GM19025 (cell line): Measurements from ENCODE around the gene ABTB2.

Source experiments
- ATAC-seq: cut with Tn5 transposase; IDR thresholded peaks from one replicate; pipeline ENCODE4 v1.9.1; 2021; ENCODE audit warnings: mild to moderate bottlenecking, low read depth, moderate library complexity; ENCODE audit not compliant: unreplicated experiment

ABTB2 gene

DNA sequence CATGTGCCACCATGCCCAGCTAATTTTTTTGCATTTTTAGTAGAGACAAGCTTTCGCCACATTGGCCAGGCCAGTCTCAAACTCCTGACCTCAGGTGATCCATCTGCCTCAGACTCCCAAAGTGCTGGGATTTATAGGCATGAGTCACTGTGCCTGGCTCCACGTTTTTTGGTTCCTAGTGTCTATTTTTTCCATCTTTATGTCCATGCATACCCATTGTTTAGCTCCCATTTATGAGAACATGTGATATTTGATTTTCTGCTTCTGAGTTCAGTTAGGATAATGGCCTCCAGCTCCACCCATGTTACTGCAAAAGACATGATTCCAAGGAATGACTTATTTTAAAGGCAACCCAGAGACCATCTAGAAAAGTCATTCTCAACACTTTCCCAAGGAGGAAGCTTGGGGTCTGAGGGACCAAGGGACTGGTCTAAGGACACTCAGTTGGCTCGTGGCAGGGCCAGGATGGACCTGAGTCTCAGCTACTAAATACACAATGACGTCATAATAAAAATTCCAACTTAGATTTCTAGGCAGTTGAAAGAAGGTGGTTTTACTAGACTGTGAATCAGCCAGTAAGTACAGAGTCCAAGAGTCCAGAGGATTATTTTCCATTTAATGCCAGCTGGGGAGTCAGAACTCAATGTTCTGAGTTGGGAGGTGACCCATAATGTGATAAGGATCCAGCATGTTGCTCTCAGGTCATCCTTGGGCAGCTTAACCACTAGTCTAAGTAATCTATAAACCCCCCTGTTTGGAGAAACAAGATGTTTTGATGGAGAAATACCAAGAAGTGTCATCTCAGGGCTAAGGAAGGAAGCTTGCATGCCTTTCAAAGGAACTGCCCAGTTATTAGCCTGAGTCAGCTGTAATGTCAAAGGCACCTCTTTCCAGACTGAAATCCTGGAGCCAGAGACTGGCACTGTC, 39.4 kb downstream of the ABTB2 start:
- ATAC-seq: no peak

DNA sequence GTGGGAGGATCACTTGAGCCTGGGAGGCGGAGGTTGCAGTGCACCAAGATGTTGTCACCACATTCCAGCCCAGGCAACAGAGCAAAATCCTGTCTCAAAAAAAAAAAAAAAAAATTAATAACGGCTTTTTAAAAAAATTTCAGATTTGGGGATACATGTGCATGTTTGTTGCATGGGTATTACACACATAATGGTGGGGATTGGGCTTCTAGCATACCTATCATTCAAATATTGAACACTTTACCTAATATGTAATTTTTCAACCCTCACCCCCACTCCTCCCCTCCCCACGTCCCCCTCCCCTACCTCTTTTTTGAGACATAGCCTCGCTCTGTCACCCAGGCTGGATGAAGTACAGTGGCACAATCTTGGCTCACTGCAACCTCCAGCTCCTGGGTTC, 40.1 kb downstream of the ABTB2 start:
- ATAC-seq: no peak

DNA sequence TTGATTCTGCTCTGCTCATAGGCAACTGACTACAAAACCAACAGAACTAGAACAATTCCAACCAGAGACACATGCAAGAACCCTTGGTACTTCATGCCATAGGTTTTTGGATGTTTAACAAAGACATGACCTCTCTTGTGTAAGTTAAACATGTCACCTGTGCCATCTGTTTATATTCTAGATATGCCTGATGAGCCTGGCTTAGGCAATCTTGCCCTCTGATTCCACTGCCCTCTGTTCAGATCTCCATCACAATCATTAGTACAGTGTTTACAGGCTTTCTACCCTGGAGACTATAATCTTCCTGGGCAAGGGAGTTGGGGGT, 40.8 kb downstream of the ABTB2 start:
- ATAC-seq: no peak

DNA sequence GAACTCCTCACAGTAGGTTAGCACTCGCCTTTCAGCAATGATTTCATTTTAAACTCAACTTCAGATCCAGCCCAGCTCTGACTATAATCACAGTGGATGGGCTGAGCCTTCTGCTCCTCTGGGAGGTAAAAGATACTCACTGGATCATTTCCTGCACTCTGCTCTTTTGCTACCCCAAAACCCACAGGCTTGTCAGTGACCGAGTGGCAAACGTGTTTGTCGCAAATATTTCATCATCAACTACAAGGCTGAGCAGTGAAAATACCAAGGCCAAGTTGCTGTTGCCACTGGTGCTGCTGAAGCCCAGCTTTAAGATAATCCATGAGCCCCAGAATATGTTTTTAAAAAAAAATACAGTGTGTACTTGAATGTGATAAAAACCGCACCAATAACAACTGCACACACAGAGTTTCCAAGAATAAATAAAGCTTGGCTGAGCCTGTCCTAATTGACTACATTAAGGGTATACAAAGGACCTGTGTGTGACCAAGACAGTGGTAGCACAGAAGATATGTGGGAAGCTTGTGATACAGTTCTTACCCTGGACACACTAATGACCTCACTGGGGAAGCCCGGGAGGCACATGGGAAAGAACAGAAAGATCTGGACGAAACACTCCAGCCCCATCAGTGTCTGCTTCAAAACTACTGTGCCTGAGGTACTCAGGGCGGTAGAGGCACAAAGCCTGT, 41.3 kb downstream of the ABTB2 start:
- ATAC-seq: no peak

DNA sequence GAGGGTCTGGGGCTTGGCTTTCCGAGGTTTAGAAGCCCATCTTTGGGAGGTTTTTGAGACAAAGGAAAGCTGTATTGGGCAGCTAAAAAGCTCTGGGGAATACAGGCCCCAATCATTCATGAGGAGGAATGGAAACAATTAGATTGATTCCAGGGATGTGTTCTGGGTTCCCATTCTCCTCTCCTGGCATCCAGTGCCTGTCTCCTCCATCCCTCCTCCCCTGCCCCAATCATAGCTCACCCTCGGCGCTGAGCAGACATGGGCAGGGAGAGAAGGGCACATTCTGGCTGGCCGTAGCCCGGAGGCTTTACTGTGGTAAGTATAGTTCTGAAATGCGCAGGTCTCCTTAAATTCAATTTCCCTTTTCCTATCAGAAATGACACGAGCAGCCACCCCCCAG, 42.4 kb downstream of the ABTB2 start:
- ATAC-seq: no peak

DNA sequence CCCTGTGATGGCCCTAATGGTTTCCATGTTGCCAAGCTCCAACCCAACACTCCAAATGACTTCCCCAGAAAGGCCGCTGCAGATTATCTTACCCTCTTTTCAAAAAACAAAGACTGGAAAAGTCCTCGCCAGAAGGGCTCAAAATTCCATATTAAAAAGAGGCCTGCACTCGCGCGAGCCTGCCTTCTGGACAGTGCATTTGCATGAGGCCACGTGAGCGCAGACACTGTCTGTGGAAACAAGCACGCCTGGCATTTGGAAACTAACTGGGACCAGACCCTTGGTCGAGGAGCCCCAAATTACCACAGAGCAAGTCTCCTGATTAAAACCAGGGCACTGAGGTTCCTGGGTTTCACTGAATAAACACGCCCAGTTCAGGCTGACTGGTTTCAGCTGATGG, 42.9 kb downstream of the ABTB2 start:
- ATAC-seq: no peak

DNA sequence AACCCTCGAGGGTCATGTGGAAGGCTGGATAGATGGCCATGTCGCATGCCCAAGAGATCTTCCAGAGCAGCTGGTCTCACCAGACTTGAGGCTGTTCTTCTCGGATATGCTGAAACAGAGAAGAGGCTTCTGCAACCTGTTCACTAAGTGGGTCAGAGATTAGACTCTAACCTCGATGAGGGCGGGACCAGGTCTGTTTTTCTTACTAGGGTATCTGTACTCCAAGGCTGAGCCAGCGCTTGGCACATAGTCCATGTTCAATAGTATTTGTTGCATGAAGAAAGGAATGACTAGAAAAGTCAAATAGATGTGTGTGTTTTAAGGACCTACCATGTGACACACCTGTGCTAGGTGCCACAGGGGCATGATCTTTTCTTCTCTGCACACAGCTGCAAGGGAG, 43.6 kb downstream of the ABTB2 start:
- ATAC-seq: no peak

DNA sequence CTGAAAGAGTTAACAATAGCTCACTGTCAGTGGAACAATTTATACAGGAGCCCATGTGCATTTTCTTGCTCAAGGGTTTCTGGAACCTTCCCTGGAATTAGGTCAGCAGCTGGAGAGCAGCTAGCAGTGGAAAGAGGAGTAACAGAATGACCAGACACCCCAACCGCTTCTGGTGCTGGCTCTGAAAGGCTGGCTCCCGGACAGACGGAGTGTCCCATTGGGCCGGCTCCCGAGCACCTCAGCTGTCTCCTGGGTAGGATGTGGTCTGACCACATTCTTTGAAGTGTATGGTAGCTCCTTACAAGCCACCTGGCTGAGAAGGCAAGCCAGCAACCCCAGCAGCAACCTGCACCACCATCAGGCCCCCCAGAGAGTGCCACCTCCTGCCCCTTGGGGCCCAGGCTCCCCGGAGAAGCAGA, 44.7 kb downstream of the ABTB2 start:
- peak; percentile 91 for ATAC-seq

DNA sequence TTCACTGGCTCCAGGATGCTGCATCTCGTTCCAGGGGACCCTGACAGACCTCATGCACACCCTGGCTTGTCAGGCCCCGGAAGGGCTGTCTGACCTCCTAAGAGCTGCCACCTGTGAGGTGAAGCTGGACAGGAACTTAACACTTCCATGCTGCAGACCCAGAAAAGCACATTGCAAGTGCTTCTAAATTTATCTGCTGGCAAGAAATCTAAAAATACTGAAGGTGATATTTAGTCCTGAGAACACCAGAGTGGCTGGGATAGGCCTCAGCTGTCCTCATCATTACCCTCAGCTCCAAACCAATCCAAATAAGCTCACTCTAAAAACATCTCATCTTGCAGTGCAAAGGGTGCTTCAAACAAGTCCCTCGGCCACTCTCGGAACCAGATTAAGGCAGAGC, 46.7 kb downstream of the ABTB2 start:
- ATAC-seq: no peak

DNA sequence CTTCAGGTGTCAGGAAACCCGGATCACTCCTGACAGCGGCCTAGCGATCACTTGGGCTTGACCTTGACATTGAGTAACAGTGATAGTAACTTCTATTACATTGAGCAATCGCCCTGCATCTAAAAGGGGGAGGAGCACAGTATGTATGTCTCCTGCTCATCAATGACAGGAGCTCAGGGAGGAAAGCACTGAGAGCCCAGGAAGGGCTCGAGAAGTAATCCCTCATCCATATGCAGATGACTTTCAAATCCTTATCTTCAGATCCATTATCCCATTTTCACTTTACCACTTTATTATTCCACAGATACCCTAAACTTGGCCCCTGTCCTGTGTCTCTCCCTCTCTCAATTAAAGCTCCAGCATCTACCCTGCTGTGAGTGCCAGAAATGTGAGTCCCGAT, 47.8 kb downstream of the ABTB2 start:
- ATAC-seq: no peak

DNA sequence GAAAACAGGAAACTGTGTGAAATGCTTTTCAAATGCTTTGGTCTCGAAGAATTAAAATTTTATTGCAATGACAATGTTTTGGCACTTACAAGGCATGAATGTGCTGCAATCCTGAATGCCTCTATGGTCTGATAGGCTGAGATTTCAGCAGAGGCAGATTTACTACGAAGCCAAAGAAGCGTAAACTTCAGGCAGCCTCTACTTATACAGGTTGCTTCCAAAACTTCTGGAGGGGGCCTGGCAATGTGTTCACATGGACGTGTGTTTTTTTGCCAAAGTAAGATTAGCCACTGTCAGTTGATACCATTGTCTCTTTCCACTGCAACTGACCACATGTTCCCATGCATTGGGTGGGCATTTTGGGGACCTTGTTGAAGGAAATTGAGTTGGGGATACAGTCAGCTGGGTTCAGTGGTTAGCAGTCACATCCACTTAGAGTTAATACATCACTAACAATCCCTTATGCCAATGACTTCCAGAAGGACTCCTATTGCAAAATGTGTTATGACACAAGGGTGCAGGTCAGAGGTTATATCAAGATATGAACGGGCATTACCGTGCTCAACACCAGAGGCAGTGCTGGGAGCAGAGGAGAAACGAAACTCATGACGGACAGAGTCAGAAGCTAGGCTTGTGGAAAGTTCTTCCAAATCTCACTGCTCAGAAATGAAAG, 48.8 kb downstream of the ABTB2 start:
- no peak for ATAC-seq

DNA sequence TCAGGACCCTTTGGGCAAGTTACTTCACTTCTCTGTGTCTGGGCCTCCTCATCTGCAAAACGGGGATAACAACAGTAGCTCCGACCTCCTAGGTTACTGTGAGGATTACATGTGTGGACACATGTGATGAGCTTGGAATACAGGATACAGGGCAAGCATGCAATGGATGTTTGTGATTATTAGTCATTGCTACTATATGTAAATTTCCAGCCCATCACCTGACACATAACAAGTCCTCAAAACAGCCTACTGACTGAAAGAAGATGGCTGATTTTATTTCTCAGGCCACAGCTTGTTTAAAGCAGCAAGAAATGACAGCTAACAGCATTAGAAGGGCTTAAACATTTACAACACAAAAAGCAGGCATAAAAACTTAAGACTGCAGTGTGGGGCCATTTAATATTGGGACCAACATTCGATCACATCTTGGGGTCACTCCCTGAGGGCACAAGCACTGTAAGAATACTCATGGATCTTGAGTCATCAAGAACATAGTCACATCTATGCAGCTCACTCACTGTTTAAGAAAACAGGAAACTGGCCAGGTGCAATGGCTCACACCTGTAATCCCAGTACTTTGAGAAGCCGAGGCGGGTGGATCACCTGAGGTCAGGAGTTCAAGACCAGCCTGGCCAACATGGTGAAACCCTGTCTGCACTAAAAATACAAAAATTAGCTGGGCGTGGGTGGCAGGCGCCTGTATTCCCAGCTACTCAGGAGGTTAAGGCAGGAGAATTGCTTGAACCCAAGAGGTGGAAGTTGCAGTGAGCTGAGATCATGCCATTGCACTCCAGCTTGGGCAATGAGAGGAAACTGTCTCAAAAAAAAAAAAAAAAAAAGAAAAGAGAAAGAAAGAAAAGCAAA, 49.5 kb downstream of the ABTB2 start:
- ATAC-seq: no peak

DNA sequence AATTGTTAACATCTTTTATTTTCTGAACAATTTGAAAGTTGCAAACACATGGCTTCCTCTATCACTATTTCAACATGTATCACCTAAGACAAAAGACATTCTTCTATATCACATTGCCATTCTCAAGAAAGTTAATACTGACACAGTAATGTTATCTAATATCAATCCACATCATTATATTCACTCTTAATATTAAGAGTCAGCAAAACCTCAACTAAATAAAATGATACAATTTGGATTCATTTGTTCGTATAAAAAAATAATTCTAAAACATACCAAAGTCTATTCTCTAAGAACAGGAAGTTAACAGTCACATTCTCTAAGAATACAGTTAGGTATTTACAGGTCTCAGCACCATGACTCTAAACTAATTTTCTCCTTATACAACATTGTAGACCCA, 52.0 kb downstream of the ABTB2 start:
- ATAC-seq: no peak

DNA sequence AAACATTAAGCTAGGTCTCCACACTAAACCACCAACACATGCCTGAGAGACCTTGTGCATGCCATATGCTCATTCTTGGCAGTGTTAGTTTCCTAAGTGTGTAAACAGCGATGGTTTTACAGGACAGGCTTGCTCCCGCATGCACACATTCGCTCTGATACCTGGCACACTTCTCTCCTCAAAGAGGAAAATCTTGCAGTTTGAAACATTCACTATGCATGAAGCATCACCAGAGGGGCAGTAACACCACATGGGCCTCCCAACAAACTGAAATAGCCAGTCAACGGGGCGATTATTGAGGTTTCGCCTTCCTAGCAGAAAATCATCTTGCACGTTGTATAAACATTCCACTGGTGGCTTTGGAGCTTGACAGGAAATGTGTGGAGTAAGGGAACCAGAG, 52.6 kb downstream of the ABTB2 start:
- no peak for ATAC-seq

DNA sequence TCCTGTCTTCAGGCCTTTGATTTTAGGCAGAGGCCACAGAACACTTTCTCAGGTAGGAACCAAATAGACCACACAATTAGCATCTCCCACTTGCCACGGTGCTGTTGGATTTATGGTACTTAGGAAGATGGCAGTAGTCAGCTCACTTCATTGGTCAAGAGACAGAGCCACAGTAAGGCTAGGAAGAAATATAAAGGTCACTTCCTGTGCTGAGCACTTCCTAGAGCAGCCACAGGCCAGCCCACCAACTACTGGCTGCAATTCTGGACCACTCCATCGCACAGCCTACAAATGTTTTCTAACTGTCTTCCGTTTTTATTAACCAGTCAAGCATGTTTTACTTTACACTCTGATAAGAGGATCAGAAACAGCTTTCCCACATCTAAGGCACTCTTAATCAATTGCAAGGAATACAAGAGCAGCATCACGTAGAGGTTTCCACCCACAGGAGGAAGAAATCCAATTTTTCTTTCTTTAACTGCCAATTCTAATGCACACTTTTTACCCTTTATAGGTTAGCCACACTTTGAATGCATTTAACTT, 54.7 kb downstream of the ABTB2 start:
- ATAC-seq: no peak

DNA sequence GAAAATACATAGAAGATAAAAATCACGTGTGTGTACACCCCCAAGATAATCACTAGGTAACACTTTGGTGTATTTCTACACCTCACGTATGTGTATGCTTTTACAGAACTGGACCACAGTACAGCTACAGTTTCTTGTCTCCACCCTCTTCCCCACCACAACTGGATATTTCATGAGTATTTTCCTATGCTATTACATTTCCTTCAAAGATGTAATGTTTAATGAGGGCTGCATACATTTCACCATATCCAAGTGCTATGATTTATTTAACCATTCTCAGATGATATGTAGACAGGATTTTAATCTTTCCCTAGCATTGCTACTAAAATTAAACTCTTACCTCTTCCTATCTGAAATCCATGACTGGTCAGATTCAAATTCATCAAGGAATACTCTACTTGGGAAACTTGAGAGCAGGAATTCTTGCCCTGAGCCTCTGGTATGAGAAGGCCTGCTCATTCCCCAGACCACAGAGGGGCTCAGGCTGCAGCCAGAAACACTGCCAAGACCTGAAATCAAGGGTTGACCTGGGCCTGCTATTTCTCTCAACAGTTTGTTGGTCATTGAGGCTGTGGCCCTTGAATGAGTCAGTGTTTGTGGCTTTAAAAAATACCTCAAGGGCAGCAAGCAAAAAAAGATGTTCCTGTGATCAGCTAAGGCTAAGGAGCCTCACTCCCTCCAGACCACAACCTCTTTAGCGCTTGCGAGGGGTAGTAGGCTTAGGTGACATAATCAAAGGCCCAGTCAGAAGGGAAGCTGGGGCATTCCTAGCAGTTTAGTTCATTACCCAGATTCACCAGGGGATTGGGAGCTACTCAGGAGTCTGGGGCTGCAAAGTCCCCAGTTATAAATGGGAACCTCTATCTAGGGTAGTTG, 55.5 kb downstream of the ABTB2 start:
- ATAC-seq: peak; percentile 79

DNA sequence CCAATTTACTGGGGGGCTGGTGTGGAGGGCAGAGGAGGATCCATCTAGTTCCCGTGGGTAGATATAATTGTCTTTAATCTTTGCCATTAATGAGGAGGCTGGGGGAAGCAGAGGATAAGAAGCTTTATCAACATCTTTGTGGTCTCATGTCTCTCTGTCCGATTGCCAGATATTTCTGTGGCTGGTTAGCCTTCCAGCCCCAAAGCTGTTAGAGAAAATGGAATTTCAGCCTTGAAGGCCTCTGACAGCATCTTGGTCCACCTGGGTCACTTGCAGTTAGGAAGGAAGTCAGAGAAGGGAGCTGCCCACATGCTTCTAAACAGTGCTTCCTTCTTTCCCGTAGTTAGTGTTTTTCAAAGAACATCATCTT, 56.9 kb downstream of the ABTB2 start:
- ATAC-seq: no peak

DNA sequence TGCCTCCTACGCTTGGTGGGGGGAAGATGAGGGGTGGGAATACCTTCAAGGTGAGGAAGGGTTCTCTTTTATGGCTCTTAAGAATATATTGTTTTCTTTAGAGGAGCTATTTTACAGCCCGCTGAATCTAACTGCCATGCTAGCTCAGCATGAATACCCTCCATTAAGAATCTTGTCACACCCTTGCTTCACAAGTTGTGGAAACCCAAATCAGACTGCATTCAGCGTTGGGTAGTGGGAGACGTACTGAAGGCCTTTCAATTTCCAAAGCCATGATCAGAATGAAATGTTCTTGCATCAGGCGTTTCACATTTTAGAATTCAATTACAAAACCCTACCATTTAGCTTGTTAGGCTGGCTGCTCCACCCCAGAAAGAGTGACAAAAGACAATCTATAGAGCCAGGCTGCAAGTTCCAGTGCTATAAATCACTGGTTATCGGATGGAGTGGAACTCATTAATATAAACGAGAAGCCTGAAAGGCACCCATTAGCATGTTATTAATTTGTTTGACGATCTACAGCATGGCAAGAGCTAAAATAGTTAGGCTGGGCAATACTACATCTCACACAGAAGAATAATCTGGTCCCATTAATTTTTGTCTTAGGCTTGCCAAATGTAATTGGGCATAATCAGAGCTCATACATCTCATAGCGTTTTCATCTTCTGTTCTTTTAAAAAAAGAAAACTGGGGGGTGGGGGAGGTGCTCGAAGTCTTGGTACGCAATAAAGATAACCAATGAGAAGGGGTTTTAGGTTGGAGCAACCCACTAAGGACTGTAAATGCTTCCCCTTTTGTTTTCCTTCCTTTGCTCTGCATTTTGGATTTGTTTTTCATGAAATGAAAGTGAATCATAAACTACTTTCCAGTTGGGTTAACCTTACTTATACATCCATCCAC, 57.5 kb downstream of the ABTB2 start:
- no peak for ATAC-seq
